LNCAP (cell line): ENCODE measurements around the gene REEP3.

ENCODE experiments used
- TF ChIP-seq, protein P1 (sequence below): fragments of 450-650 bp; IDR thresholded peaks from 2 replicates; pipeline ENCODE4 v1.5.1; 2017; ENCODE audit warnings: mild to moderate bottlenecking

Gene REEP3

DNA sequence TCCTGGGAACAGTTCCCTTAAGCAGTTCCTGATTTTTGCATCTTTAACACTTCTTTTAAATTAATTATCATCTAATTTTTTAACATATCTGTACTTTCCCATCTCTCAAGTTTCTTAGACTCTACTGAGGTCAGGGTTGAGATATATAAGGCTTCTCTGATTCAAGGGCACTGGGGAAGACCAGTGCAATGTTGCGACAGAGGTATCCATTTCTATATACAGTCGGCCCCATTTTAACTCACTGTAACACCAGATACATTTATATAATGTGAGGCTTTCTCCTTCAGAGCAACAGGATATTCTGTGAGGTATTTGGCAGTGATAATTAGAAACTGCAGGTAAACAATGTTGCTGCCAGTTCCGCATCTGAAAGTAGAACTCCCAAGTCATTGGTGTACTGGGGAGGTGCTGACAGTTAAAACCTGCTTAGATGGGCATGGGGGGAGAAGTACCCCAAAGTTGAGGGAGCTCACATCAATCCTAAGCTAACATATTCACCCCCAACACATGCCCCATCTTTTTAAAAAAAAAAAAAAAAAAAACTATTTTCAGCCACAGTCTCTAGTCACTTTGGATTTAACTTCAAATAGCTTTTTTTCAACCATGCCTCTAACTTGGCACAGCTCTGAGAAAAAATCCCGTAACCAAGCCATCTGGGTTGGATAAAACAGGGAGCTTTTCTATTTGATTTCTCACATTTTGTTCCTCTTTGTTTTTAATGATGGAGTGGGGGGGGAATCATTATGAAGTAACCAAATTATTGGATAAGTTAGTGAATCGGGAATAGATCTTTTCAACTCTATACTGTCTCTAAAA, 62.9 kb downstream of the REEP3 start:
- TF ChIP-seq, protein P1, sequence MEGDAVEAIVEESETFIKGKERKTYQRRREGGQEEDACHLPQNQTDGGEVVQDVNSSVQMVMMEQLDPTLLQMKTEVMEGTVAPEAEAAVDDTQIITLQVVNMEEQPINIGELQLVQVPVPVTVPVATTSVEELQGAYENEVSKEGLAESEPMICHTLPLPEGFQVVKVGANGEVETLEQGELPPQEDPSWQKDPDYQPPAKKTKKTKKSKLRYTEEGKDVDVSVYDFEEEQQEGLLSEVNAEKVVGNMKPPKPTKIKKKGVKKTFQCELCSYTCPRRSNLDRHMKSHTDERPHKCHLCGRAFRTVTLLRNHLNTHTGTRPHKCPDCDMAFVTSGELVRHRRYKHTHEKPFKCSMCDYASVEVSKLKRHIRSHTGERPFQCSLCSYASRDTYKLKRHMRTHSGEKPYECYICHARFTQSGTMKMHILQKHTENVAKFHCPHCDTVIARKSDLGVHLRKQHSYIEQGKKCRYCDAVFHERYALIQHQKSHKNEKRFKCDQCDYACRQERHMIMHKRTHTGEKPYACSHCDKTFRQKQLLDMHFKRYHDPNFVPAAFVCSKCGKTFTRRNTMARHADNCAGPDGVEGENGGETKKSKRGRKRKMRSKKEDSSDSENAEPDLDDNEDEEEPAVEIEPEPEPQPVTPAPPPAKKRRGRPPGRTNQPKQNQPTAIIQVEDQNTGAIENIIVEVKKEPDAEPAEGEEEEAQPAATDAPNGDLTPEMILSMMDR = no peak

DNA sequence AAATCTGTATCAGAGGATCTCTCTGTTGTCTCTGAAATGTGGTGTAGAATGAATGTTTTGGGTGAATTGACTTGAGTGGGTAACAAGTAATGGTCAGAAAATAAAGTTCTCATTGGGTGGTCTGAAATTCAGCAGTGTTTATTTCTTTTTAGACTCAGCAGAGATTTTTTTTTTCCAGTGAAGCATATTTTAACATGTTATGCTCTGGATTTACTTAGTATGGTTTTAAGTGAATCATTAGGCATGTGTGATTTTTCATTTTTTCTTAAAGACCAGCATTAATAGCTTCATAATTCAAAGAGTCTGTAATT, 63.5 kb downstream of the REEP3 start:
- TF ChIP-seq, protein P1 = no peak

DNA sequence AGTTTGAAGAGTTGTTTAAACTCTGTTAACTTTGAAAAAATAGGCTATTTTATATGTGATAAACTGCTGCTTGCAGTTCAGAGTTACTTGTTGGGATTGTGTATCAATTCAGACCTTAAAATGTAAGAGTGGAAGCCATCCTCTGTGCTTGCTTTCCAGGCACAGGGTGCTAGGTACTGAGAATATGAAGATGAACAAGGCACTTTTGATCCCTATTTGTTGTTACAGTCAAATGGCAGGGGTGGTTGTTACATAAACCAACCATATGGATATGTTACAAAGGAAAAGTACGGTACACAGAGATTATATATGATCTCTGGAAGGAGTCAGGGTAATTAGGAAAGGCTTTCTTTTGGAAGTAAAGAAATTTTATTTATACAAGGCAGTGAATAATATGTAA, 63.8 kb downstream of the REEP3 start:
- TF ChIP-seq, protein P1 = no peak

DNA sequence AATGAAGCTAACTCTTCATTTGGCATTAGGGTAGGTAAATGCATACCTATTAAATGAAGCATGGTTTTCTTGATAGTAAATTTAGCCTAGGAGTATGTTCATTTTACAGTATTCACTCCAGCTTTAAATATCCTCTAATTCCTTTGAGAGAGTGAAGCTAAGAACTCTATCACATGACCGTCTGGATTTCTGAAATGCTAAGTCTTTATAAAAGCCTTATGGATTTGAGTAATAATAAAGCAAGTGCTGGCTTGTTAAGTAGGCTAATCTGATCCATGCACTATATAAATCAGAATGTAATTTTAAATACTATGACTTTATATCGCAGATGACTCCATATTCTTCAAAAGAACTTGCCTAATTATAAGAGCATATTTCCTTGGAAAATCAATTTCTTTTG, 64.8 kb downstream of the REEP3 start:
- TF ChIP-seq, protein P1 = no peak

DNA sequence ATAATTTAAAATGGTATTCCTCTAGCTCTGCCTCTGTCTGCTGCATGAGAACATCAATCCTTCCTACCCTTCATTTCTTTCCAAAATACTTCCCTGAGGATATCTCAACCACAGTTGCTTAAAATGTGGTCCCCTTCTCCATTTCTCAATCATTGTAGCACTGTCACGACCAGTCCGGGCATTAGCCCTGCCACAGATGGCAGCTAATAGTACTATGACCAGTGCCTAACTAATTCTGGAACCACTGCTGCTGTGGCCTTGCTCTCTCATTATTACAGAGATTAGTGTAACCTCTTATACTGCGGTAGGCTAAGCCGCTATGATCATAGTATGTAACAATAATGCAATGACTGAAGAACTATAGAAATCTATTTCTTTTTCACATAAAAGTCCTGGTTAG, 66.0 kb downstream of the REEP3 start:
- TF ChIP-seq, protein P1 = no peak

DNA sequence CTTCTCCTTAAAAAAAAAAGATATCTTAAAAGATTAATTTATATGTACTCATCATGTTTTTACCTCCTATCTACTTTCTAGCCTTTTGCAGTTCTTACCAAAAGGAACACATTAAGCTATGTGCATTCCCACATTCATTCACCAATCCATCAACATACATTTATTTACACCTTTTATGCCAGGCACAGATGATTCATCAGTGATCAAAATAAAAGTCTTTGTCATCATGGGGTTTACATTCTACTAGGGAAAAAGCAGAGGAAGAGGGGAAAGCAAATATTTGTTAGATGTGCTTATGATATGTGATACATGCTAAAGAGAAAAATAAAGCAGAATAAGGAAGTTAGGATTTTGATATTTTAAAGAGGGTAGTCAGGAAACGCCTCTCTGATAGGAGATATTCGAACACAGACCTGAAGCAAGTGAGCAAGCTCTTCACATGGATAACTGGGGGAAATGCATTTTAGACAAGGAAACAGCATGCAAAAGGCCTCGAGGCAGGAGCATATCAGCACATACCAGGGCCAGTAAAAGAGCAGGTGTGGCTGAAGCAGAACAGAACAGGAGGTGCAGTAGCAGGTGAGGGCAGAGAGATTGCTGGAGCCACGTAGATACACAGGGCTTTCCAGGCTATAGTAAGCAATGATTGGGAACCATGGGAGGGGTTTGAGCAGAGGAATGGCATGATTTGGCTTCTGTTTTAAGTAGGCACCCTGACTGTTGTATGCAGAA, 67.4 kb downstream of the REEP3 start:
- TF ChIP-seq, protein P1 = no peak

DNA sequence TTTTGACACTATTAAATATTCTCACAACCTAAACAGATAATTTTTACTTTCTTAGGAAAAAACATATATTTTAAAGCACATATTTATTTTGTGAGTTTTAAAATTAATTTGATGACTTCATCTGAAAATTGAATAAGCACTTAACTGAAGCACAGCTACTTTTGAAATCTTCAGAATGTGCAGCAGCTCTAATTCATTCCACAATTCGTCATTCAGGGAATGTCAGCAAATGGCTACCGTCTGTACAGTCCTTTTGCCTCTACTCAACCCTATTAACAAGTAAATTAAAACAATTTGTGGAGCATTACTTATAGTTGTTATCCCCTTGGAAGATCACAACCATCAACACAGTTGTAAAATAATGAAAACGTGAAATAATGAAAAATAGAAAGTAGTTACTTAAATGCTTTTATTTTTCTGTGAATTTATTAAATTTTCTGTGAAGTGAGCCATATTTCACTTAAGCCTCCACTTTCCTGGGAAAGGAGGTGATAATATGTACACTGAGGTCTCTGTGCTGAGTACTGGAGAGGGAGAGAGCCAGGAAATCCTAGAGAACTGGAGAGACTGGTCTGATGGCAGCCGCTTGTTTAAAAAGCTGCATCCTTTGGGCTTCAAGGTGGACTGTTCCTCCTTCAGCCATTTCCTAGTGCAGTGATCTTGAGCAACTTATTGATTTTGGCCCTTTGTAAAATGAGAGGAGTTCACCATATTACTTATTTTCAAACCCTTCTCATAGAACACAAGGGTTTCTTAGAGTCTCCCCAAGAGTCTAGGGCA, 70.6 kb downstream of the REEP3 start:
- TF ChIP-seq, protein P1 = no peak
